Stimulated activated CD8-positive, alpha-beta memory T cell treated with anti-CD3 and anti-CD28 coated beads, Interleukin-15, amount 100 ng/mL, for 4 hours (primary cell): ENCODE results near the gene CACNA1C.

Experiments used
- DNase-seq, 2 donors: peaks; one replicate each; pipeline ENCODE4 v3.0.0-alpha.2; 2020; ENCODE audit warnings: low read depth in 2 of 2

Gene CACNA1C

DNA sequence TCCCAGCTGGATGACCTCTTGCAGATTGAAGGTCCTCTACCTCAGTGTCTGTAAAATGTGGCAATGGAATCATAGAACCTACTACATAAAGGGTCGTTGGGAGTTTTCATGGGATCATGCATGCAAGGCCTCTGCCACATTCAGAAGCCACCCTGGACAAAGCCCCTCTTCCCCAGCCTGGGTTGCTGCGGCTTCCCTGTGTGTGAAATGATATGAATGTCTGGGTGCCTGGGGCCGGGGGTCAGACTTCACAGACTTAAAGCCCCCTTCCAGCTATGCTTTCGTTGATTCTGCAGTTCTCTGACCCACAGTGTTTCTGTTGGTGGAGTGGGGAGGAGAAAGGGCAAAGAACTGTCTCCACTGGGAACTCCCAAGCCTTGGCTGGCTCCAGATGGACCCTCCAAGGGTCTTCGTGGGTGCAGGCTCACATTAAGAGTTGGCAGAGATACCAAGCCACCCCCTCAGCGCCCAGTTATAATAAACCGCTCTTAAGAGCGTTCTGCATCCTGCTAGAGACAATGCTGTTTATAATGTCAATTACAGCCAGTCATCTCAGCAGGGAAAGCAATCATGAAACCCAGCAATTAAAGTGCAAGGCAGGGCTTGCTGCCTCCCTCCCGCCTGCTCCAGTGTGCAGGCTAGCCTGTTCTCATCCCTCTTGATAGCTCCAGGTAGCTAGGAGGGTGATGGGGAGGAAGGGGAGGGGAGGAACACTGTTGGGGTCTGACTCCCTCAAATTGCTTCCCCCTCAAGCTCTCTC is 531.0 kb downstream of the CACNA1C start:
- no peak for DNase-seq

DNA sequence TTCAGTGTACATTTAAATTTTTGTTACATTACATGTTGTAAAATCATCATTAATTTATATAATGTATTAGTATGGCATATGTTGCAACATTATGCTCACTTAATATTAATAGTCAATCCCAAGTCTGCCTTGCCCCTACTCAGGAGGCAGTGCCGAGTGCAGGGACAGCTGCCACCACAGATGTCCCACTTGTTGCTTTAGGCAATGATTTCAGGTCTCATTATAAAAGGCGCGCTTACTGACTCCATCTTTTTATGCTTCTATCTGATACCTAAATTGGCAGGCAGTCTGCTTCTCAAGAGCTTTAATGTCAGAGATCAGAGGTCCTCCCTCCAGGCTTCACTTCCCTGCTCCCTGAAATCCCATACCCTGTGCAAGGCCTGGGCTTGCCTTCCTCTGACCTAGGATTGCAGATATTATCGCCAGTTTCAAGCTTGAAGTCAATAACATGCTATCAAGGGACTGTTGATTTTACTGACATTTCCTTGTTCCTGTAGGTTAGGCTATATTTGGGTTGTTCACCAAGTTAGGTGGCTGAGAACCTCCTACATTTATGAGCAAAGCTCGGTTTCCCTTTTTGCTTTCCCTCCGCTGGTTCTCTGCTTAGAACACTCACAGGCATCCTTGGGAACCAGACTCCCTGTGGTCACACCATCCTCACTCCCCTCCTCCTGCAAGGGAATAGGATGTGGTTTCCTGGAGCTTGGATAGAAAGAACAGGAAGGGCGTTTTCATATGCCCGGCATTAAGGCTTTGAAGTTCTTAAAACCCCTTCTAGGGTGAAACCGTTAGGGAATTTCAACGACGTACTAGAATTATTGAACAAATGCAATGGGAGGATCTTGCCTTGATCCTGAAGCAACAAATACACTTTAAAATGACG is 533.6 kb downstream of the CACNA1C start:
- DNase-seq: no peak

DNA sequence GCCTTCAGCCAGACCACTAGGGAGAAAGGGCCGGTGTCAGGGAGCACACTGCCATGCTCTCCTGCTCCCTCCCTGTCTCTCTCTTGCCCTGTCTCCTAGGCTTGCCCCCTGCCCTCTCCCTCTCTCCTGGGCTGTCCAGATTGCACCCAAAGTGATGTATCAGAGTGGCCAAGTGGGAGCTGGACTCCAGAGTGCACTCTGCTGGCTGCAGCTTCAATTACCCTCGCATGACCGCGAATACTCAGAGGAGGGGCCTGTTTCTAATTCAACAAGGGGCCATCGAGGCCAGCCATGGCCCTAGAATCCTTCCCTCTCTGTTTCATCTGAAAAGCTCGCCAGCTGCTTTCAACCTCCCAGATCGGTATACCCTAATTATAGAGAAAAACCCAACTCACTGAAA is 535.6 kb downstream of the CACNA1C start:
- no peak for DNase-seq

DNA sequence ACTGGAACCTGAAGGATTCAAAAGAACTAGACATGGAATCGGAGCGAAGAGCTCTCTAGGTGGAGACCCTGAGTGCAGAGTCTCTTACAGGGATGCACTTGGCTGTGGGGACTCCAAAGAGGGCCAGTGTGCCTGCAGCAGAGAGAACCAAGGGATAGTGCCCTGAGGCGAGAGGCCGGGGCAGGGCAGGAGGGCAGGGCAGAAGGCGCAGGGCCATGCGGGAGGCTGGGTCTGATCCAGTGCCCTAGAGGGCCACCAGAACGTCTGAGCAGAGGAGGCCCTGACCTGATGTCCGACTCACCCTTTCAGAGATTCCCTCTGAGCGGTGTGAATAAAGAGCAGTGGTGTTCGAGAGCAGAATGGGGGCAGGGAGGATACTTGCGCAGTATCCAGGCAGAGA is 536.6 kb downstream of the CACNA1C start:
- DNase-seq: no peak

DNA sequence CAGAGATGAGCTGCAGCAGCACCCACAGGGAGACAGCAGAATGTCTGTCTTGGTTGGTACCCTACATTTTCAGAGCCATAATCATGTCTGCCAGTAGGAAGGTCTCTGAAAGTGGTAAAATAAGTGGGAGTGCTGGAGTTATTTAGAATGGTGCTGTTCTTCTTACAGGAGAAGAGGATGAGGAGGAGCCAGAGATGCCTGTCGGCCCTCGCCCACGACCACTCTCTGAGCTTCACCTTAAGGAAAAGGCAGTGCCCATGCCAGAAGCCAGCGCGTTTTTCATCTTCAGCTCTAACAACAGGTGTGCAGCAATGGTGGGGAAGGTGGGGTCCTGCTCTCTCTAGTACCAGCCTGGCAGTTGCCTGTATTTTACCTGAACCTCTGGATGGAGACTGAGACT is 540.3 kb downstream of the CACNA1C start:
- DNase-seq: no peak

DNA sequence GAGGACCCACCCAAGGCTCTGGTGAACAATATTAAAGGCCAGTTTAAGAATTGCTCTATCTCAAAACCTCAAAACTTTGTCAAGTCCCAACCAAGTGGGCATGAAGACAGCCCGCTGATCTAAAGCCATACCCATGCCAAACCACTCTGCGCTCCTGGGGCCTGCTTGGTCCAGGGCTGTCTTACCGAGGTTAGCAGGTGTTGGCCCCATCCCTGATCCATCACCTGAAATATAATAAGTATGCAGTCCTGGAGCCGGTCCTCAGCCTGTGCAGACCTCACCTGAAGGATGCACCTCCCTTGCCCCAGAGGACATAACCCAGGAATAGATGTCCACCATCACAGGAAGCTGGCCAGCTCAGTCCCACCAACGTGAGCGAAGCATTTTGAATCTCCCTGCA is 543.7 kb downstream of the CACNA1C start:
- DNase-seq: no peak

DNA sequence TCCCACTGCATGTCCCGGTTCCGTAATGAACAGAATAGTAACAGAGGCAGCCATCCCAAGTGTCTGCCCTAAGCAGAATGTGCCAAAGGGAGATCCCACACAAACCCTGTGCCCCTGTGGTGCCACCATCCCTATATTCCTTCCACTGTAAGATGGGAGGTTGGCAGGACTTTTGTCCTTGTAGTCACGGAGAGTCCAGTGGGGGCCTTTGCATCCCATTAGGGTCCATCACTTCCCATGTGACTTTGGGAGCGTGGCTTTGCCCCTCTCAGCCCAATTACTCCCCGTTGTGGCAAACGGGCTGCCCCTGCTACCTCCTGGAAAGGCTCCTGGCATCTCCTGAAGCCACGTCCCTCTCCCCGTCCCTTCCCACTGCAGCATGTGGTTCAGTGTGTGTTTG is 552.5 kb downstream of the CACNA1C start:
- DNase-seq: no peak

DNA sequence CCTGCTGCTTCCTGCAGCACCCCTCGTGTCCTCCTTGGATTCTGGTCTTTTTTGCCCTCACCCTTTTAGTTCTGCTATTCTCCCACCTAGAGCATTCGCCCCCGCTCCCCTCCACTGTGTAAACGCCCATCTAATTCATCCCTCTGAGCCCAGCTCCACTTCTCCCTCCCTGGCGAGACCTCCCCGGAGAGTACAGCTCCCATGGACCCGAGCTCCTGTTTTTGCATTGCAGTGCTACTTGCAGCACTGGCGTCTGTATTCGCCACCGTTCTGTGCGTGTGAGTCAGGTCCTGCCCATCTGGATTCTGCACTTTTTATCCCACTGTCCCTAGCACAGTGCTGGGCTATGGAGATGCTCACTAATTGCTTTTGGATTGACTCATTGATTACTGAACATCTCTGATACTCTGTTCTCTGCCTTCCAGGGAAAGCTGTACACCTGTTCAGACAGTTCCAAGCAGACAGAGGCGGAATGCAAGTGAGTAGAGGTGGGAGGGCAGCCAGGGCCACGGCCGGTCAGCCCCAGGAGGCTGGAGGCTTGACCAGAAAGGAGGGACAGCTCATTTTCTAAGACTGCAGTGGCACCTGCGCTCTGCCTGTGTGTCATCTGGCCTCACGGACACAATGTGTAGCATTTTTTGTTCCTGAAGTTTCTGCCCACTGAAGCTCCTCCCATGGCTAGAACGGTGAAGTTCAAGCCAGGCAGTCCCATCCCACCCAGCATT is 553.6 kb downstream of the CACNA1C start:
- no peak for DNase-seq

DNA sequence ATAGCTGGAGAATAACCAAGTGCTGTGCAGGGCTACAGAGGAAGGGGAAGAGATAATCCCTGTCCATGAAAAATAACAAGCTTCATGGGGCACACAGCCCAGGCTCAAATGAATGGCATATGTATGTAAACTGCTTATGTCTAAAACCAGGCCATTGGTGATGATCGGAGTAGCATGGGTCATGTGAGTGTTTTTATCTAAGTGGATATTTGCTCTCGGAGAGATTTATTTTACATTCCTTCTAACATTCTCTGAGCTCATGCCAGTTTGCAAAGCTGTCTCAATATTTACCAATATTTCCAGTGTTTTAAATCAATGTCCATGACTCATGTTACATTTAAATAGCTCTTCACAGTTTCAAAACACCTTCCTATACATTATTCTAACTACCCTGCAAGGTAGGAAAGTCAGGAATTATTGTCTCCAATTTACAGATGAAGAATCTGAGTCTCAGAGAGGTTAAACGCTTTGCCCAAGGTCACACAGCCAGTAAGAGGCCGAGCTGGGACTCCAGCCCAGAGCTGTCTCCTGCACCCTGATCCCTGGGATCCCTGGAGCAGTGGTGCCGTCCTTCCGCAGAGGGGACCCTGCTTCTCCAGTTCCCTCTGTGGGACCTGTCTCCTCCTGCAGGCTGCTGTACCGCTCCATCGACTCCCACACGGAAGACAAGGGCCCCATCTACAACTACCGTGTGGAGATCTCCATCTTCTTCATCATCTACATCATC is 555.3 kb downstream of the CACNA1C start:
- no peak for DNase-seq

DNA sequence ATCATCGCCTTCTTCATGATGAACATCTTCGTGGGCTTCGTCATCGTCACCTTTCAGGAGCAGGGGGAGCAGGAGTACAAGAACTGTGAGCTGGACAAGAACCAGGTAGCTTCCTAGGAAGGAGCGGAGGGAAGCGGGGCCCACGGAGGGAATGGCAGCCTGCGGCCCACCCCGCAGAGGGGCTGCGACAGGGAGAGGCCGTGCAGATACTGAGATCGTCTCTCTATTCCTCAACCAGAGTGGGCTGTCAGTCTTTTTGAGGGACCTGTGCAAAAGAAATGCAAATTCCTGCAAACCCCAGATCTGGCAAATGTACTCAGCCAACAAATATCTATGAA is 555.8 kb downstream of the CACNA1C start:
- DNase-seq: no peak

DNA sequence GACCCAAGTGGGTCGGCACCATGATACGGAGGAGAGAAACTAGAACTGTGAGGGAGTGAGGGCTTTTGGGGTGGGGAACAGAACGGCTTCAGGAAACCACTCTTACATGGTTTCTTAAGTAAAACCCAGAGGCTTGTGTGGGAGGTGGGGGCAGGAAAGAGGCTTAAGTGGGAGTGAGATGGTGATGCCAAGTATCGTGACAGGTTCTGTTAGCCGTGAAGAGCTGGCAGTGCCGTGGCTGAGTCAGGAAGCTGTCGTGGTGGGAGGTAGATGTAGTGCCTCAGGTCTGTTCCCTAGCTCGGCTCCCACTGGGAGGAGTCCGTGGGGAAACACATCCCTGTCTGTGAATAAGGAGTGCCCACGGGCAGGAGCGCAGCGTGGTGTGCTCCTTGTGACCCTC is 556.2 kb downstream of the CACNA1C start:
- DNase-seq: no peak

DNA sequence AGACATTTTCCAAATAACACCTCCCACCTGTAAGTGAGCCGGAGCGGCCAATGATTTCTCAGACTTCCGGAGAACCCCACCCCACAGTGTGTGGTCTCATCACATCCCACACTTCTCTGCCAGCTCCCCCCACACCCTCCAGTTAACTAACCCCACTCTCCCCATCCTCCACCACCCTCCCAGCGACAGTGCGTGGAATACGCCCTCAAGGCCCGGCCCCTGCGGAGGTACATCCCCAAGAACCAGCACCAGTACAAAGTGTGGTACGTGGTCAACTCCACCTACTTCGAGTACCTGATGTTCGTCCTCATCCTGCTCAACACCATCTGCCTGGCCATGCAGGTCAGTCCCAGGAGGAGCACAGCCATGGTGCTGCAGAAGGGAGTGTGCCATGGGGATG is 557.6 kb downstream of the CACNA1C start:
- DNase-seq: no peak

DNA sequence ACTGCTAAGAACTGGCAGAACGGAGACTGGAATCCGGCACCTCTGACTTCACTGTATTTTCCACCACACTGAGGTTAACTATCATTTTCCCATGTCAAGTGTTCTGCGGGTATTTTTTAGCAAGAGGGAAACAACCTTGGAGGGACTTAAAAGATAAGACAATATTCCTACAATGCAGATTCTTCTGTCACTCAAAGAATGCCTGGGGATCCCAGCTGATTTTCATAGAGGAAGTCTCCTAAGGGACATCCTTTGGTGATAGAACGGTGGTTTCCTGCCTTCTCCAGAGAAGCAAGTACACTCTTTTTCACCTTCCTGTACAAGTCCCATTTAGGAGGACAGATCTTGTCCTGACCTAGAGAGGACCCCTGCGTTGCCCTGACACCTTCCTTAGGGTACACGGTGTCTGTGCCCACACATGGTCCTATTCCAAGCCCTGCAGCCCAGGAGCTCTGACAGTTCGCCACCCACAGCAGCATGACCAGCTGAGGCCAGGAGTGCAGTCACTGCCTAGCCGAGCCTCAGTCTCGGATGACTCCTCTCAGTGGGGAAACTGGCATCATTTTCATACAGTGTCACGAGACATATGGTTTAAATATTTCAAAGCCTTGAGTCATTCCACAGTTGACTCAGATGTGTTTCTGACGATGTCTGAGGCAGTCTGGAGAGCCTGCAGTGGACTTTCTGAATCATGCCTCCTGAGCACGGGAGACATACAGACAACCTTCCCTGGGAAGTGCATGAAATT is 560.7 kb downstream of the CACNA1C start:
- no peak for DNase-seq

DNA sequence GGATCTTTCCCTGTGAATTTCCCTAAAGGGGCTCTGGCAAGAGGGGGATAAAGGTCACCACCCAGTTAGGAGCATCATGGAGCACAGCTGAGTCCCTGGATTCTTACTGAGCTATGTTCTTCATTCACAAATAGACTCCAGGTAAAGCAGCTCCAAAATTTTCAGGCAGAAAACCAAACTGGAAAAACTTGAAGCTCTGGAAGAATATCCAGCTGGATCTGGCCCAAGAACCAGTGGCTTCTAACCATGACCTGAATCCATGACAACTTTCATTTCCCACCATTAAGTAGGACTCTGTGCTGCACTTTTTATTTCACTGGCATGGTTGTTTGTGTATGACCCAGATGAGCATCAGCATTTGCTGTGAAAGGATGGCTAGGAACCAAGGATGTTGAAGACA is 561.6 kb downstream of the CACNA1C start:
- no peak for DNase-seq

DNA sequence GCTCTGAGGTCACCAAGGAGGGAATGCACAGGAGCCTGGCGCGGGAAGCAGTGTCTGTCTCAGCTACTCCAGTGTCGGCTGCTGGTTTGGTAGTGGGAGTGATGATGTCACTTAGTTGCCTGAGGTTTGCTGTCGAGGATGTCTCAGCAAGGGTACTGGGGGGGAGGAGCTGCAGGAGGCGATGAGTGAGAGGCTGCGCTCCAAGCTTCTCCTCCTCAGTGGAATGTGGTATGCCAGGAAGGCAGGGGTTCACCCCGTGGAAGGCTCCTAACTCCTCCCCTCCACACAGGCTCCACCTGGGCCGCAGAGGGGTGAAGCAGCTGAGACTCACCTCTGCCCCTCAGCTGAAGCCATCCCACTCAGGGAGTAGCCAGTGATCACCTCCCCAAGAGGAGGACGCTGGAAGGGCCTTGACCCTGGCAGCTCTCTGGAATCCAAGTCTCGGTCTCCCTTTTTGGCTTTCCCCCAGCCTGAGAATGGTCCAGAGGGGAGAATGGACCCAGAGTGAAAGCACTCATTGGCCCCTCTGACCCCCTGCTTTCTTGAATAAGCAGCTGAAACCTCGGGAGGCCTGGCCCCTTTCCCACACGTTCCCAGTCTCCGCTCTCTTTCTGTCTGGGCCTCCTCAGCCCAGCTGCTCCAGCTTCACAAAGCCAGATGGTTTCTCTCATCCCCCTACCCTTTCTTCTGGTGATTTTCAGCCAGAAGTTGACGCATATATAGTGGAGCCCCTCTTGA is 563.0 kb downstream of the CACNA1C start:
- DNase-seq: no peak

DNA sequence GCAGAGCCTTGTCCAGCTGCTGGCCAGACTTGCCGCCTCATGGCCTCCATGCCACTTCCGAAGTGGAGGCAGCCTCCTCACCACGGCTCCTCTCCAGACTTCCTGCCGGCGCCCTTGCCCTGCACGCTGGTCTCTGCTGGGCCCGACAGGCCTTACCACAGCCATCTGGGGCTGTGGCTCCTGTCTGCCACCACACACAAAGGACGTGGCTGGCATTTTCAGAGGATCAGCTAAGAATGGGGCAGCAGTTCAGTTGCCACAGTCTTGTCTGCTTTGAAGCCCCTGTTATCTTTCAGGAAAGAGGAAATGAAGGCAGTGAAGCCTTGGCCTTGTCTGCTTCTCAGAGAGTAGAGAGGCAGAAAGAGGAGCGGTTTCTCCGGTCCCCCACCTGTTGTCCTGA is 564.0 kb downstream of the CACNA1C start:
- DNase-seq: no peak

DNA sequence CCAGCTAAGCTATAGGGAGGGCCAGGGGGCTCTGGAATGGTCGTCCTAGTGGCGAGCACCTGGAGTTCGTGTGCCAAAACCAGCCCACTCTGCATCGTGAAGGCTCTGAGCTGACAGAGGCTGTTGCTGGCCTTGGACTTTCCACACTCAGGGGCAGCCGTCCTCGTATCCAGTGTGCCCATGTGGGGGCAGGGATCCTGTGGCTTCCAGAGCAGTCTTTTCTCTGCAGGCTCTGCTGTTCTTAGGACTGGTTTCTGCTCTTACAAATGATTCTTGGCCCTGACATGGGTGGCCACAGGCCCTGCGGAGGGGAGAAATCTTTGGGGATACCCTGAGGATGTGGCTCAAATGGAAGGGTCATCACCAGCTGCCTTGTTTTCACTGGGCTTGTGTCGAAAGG is 564.6 kb downstream of the CACNA1C start:
- no peak for DNase-seq

DNA sequence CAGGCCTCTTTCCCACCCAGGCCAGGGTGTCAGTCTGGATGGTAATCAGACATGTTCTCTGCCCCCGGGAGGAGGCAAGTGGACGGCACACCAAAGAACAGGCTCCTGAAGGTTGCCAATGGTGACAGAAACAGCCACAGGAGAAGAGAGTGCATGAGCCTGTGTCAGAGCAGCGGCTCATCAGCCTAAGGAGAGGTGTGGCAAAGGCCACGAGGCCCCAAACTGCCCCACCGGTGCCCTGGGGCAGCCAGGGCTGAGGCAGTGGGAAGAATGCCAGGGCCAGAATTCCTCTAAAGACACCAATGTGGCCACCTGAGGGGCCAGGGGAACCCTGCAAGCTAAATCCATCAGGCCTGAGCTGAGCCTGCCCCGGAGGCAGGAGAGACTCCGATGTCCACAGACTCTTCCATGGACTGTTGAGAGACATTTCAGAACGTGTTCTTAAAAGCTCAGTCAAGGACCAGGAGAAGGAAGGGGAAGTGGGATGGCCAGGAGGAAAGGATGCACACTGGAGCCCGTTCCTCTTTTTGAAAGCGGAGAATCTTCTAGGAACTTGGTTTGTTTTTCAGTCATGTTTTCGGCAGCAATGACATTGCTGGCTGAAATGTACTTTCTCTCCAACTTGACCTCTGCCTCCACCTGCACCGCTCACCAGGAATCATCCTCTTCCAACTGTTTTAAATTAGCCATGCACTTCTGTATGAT is 565.7 kb downstream of the CACNA1C start:
- DNase-seq: no peak

DNA sequence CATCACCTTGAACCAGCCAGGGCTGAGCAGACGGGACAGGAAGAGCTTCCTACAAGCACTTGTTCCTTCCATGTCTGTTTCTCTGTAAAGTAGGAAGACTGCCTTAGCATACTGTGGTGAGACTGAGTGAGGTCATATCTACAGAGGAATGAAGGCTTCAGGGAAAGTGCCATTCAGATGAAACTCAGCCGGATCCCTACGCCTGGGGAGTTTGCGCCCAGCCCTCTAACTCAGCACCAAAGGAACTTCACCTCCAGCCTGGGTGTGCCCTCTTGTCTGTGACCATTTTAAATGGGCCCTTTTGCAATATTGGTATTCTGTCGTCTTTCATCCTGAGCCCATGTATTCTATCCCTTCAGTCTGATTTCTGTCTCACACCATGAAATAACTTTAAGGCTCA is 566.3 kb downstream of the CACNA1C start:
- DNase-seq: no peak

DNA sequence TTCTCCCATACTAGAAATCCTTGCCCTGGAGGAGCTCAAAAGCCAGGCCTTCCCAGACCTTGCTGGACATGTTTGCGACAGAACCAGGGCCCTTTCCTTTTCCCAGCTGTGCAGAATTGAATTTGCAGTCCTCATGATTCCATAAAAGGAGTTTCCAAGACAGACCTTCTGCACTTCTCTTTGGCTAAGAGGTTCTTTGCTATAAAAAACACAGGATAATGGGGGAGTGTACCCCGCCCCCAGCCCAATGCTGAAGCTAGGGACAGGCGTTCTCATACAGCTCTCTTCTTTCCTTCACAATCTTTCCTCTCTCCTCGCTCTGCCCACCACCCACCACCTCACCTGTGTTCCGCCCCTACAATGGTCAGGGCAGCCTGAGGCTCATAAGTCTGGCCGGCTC is 569.7 kb downstream of the CACNA1C start:
- DNase-seq: no peak
